Measurements from ENCODE around the gene PLCG2. TPM values are rescaled to one million over a fixed set of nuclear protein-coding genes. Genes with fewer than 3 reads are reported as not detected.

The PLCG2 gene
- total RNA-seq, 1 donor from 2014 or later: 47.7 TPM

DNA sequence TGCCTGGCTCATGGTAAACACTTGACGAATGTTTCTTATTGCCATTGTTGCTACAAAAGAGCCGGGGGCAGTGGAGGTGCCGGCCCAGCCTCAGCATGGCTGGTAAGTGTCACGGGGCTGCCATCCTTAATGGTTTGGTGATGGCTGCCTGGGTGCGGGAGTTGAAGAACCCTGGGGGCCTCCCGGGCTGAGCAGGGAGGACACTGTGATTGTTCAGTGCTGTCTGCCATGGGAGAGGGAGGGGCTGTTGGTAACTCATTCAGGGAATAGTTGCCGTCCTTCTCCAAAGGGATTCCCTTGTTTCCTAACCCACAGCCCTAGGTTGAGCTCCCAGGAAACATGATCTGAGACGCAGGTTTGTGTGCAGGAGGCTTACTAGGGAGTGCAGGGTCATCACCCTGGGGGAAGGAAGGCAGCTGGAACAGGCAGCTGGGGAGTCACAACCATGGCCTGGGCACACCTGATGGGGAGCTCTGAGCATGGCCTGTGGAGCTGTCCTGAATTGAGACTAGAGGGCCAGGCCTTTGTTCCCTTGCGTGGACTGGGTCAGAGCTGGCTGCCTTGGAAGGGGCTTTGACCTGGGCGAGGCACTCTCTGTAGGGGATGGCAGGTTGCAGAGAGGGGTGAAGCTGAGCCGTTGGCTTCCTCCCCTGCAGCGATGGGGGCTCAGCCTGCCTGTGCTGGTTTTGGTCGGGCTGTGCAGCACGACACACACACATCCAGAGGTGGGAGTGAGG lies 85.7 kb downstream of the PLCG2 start:
- DNase-seq (no peak), ATAC-seq (no peak)
- Histone ChIP-seq H3K27me3 (ENCODE audit: low read depth) (peaks cover 6% of the 10 kb centered on the region), H3K4me3 (no peak overlapping the region), H3K4me1 (peaks cover 12% of the 10 kb centered on the region), H3K36me3 (peaks cover 7% of the 10 kb centered on the region), H3K9me3 (no peaks in the 10 kb centered on the region), H3K27ac (peak overlapping the region; percentile 85)
- TF ChIP-seq, protein P1, sequence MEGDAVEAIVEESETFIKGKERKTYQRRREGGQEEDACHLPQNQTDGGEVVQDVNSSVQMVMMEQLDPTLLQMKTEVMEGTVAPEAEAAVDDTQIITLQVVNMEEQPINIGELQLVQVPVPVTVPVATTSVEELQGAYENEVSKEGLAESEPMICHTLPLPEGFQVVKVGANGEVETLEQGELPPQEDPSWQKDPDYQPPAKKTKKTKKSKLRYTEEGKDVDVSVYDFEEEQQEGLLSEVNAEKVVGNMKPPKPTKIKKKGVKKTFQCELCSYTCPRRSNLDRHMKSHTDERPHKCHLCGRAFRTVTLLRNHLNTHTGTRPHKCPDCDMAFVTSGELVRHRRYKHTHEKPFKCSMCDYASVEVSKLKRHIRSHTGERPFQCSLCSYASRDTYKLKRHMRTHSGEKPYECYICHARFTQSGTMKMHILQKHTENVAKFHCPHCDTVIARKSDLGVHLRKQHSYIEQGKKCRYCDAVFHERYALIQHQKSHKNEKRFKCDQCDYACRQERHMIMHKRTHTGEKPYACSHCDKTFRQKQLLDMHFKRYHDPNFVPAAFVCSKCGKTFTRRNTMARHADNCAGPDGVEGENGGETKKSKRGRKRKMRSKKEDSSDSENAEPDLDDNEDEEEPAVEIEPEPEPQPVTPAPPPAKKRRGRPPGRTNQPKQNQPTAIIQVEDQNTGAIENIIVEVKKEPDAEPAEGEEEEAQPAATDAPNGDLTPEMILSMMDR (IDR thresholded peaks at IDR 0.05): no peak
- intact Hi-C loops (cut with DNase I): no loop called here

DNA sequence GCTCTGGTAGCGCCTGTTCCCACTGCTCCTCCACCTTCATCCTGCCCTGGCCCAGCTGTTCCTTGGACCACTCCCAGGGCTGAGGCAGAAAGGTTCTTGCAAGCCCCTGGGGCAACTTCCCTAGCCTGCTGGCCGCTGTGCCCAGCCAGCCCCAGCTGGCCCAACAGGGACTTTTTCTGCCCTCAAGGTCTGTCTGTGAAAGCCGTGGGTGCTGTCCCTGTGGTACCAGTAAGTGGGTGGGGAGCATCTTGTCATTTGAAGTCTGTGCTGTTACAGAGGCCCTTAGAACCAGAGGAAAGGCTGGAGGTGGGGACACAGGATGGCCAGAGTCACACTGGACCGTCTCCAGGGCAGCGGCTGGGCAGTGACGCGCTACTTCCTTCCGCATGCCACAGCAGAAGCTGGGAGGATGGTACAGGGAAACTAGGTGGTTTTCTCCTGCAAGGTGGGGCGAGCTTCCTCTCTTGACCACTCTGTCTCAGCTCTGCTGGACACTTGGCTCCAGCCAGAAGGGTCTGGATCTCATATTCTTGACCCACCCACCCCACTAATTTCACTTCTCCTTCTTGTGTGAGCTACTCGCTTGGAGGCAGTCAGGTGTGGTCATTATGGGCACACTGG lies 87.8 kb downstream of the PLCG2 start:
- Histone ChIP-seq H3K27me3 (ENCODE audit: low read depth) (peaks cover 6% of the 10 kb centered on the region), H3K36me3 (peaks cover 7% of the 10 kb centered on the region), H3K4me1 (peaks cover 10% of the 10 kb centered on the region), H3K4me3 (no peak overlapping the region), H3K9me3 (no peaks in the 10 kb centered on the region), H3K27ac (peak overlapping the region; percentile 85)
- TF ChIP-seq, protein P1 (IDR thresholded peaks at IDR 0.05): no peak
- intact Hi-C loops (cut with DNase I): no loop called here
- peak; percentile 81 for DNase-seq
- ATAC-seq: peak; percentile 85 to 87

DNA sequence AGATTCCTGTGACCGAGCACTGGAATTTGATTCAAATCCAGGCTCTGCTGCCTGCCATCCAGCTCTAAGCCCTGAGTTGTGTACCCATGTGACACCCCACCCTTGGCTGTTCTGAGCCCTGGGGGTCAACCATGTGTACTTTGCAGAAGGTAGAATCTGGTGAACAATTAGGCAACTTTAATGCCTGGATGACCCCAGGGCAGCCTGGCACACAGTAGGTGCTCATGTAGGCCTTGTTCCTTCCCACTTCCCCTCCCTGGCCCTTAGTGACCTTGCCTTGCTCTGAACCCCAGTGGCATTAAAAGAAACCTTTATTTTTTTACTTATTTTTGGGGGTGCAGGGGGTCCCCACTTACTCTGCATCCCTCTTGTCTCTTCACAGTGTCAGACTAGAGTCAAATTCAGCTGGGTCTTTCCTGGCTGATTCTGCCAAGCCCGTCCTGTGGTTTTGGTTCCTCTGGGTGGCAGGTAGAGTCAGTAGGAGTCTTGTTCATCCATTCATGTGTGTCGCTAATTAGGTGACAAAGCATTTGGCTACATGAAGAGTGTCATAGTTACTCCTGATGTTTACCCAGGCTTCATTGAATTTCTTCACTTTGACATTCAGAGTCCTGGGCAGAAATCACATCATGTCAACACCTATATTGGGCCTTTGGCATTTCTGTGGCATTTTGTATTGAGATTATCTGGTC lies 89.1 kb downstream of the PLCG2 start:
- Histone ChIP-seq H3K4me1 (peaks cover 6% of the 10 kb centered on the region), H3K4me3 (no peak overlapping the region), H3K36me3 (peaks cover 7% of the 10 kb centered on the region), H3K27me3 (ENCODE audit: low read depth) (peaks cover 6% of the 10 kb centered on the region), H3K27ac (no peak overlapping the region), H3K9me3 (no peaks in the 10 kb centered on the region)
- DNase-seq (no peak), ATAC-seq (no peak)
- TF ChIP-seq, protein P1 (IDR thresholded peaks at IDR 0.05): no peak
- intact Hi-C loops (cut with DNase I): no loop called here

DNA sequence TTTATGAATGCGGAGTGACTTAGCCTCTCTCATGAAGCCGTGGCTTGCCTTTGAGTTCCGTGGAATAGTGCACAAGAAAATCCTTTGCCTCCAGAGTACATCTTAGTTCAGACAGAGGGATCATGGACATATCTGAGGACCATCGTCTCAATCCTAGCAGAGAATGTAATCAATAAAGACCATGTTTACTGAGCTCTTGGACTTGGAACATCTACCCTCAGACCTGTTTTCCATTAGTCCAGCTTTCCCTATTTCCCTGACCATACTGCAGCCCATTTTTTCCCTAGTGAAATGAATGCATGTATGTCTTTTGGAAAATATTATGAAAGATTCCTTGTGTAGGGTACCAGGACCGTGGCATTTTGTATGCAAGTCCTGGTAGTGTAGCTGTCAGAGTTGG lies 90.2 kb downstream of the PLCG2 start:
- Histone ChIP-seq H3K36me3 (peaks cover 7% of the 10 kb centered on the region), H3K4me1 (peaks cover 15% of the 10 kb centered on the region), H3K27me3 (ENCODE audit: low read depth) (peaks cover 6% of the 10 kb centered on the region), H3K9me3 (no peaks in the 10 kb centered on the region), H3K4me3 (no peak overlapping the region), H3K27ac (no peak overlapping the region)
- intact Hi-C loops (cut with DNase I): no loop called here
- TF ChIP-seq, protein P1 (IDR thresholded peaks at IDR 0.05): no peak
- ATAC-seq: no peak
- no peak for DNase-seq

DNA sequence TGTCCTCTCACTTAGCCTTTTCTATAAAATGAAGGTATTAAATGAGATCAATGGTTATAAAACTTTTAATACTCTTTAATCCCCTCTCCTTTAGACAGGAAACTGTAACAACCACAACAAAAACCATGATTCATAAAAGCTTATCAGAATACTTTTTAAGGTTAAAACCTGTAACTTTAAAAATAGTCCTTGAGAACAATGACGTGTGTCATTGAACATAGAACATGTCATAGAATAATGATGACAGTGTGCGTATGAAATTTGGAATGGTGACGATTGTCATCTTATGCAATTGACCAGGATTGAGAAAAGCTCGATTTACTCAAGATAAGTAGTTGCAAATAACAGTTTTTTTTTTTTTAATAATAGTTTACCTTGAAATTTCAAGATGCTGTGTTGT lies 94.1 kb downstream of the PLCG2 start:
- TF ChIP-seq, protein P1 (IDR thresholded peaks at IDR 0.05): no peak
- intact Hi-C loops (cut with DNase I): no loop called here
- ATAC-seq: no peak

More for the DNA sequence above, 94.1 kb downstream of the PLCG2 start:
- no peak for DNase-seq
- H3K9me3 ChIP-seq: no peaks in the 10 kb centered on the region
- no peaks in the 10 kb centered on the region for H3K27me3 ChIP-seq (ENCODE audit: low read depth)
- H3K4me3 ChIP-seq: no peak overlapping the region
- peaks cover 6% of the 10 kb centered on the region for H3K36me3 ChIP-seq
- H3K27ac ChIP-seq: no peak overlapping the region
- peaks cover 11% of the 10 kb centered on the region for H3K4me1 ChIP-seq
